HepG2 (cell line): Measurements from ENCODE around the gene CAPN15. TPM values are rescaled to one million over a fixed set of nuclear protein-coding genes. Genes with fewer than 3 reads are reported as not detected.
A peak's percentile ranks its signal among the peaks of the same experiment; 100 is the strongest.

Experiments used
- SSRP1 ChIP-seq: IDR thresholded peaks from 2 replicates; pipeline ENCODE4 v1.6.1; 2016; ENCODE audit warnings: control low read depth
- TCF12 ChIP-seq, 2 experiments: fragments of 450-650 bp in 1 of 2; sonication (generic) in 1 of 2; formaldehyde crosslinking in 1 of 2; IDR thresholded peaks; 2 replicates each; pipeline versions ENCODE4 v1.6.1 to v1.8.0; 2017 to 2022; ENCODE audit warnings: antibody characterized with exemption in 1 of 2, mild to moderate bottlenecking in 1 of 2, missing genetic modification reagents in 1 of 2, moderate library complexity in 1 of 2
- ZFX ChIP-seq: sonication (generic); formaldehyde crosslinking; IDR thresholded peaks from 2 replicates; pipeline ENCODE4 v1.4.0; 2020; ENCODE audit warnings: mild to moderate bottlenecking, low read depth, missing genetic modification reagents, moderate library complexity
- ZNF12 ChIP-seq: sonication (generic); formaldehyde crosslinking; IDR thresholded peaks from 2 replicates; pipeline ENCODE4 v1.5.0; 2020; ENCODE audit warnings: missing genetic modification reagents
- polyA plus RNA-seq, 8 experiments: library from polyadenylated mRNA; depleted of rRNA in 3 of 8; stranded (reverse) in 7 of 8; unstranded in 1 of 8; fragments of >200 nt; fragmentation: Illumina TruSeq in 4 of 8; extraction: Trizol in 4 of 8; gene quantifications; 2 replicates each; pipeline versions ENCODE4 v1.2.1 to v1.2.3, GENCODE V29; 2011 to 2016; ENCODE audit warnings: low read depth in 4 of 8, missing spikeins in 1 of 8, mixed read lengths in 1 of 8; ENCODE audit not compliant: insufficient read depth in 1 of 8
- total RNA-seq, 5 experiments: library from RNA; depleted of rRNA; stranded (reverse); fragments of >200 nt; fragmentation: Illumina TruSeq; extraction: Trizol; gene quantifications; 2 replicates each; pipeline ENCODE4 v1.2.3, GENCODE V29; 2016; ENCODE audit warnings: low read depth in 1 of 5
- TF ChIP-seq, protein P1 (sequence below): sonication (generic); formaldehyde crosslinking; IDR thresholded peaks from 2 replicates; pipeline ENCODE4 v1.4.0; 2020; ENCODE audit warnings: missing genetic modification reagents; ENCODE audit errors: not compliant biosample characterization
- TF ChIP-seq, protein P2 (sequence below): sonication (generic); formaldehyde crosslinking; IDR thresholded peaks from 2 replicates; pipeline ENCODE4 v1.9.0; 2022; ENCODE audit warnings: low read depth, missing genetic modification reagents
- TF ChIP-seq, protein P3 (sequence below): sonication (generic); formaldehyde crosslinking; IDR thresholded peaks from 2 replicates; pipeline ENCODE4 v1.5.1; 2020; ENCODE audit warnings: missing genetic modification reagents, mild to moderate bottlenecking, borderline replicate concordance
- TF ChIP-seq, protein P4 (sequence below): sonication (generic); formaldehyde crosslinking; IDR thresholded peaks from 2 replicates; pipeline ENCODE4 v1.5.0; 2020; ENCODE audit warnings: mild to moderate bottlenecking, missing genetic modification reagents, moderate library complexity
- TF ChIP-seq, protein P5 (sequence below): sonication (generic); formaldehyde crosslinking; IDR thresholded peaks from 2 replicates; pipeline ENCODE4 v1.5.1; 2020; ENCODE audit warnings: mild to moderate bottlenecking, missing genetic modification reagents, borderline replicate concordance

Gene CAPN15
- total and polyA plus RNA-seq, 2 of the 13 experiments (the other 11 are each of a cell fraction or from before 2014, with no cell fraction given), result 14.9 to 24.5 TPM

DNA sequence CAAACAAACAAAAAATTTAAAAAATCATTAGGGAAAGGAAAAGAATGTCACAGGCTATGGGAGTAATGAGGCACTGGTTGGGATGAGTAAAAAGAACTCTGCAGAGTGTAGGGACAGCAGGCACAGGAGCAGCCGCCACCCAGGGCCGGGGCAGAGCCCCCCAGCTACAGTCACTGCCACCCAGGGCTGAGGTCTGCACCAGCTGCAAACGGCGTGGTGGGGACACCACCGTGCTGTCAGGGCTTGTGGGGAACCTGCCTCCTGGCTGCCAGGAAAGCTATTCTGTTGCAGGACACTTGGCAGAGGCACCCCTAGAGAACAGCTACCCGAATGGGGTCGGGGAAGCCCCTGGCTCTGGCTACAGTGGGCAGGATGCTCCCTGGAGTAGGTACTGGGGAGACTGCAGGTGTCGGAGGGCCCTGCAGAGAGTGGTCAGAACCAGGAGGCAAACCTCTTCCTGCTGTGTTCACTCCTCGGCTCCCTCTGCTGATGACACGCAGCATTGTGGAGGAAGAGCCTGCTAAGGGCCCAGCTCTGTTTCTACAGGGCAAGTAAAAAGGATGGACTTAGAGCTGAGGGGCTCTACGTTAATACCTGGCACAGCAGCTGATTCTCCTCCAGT, 32.3 kb upstream of the CAPN15 start (continued):
- TF ChIP-seq, protein P1, sequence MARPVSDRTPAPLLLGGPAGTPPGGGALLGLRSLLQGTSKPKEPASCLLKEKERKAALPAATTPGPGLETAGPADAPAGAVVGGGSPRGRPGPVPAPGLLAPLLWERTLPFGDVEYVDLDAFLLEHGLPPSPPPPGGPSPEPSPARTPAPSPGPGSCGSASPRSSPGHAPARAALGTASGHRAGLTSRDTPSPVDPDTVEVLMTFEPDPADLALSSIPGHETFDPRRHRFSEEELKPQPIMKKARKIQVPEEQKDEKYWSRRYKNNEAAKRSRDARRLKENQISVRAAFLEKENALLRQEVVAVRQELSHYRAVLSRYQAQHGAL (CRISPR knock-in tag), result no peak
- TF ChIP-seq SSRP1 (CRISPR knock-in tag), result no peak
- TF ChIP-seq, protein P2, sequence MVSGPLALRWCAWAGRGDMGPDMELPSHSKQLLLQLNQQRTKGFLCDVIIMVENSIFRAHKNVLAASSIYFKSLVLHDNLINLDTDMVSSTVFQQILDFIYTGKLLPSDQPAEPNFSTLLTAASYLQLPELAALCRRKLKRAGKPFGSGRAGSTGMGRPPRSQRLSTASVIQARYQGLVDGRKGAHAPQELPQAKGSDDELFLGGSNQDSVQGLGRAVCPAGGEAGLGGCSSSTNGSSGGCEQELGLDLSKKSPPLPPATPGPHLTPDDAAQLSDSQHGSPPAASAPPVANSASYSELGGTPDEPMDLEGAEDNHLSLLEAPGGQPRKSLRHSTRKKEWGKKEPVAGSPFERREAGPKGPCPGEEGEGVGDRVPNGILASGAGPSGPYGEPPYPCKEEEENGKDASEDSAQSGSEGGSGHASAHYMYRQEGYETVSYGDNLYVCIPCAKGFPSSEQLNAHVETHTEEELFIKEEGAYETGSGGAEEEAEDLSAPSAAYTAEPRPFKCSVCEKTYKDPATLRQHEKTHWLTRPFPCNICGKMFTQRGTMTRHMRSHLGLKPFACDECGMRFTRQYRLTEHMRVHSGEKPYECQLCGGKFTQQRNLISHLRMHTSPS, result 0 out of 2 replicates have a peak, but pooled peaks have one; percentile 24
- TF ChIP-seq ZFX, result 0 out of 2 replicates have a peak, but pooled peaks have one; percentile 29
- TF ChIP-seq, protein P3, sequence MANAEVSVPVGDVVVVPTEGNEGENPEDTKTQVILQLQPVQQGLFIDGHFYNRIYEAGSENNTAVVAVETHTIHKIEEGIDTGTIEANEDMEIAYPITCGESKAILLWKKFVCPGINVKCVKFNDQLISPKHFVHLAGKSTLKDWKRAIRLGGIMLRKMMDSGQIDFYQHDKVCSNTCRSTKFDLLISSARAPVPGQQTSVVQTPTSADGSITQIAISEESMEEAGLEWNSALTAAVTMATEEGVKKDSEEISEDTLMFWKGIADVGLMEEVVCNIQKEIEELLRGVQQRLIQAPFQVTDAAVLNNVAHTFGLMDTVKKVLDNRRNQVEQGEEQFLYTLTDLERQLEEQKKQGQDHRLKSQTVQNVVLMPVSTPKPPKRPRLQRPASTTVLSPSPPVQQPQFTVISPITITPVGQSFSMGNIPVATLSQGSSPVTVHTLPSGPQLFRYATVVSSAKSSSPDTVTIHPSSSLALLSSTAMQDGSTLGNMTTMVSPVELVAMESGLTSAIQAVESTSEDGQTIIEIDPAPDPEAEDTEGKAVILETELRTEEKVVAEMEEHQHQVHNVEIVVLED (CRISPR knock-in tag), result no peak
- TF ChIP-seq ZNF12 (CRISPR knock-in tag), result no peak
- TF ChIP-seq, protein P4, sequence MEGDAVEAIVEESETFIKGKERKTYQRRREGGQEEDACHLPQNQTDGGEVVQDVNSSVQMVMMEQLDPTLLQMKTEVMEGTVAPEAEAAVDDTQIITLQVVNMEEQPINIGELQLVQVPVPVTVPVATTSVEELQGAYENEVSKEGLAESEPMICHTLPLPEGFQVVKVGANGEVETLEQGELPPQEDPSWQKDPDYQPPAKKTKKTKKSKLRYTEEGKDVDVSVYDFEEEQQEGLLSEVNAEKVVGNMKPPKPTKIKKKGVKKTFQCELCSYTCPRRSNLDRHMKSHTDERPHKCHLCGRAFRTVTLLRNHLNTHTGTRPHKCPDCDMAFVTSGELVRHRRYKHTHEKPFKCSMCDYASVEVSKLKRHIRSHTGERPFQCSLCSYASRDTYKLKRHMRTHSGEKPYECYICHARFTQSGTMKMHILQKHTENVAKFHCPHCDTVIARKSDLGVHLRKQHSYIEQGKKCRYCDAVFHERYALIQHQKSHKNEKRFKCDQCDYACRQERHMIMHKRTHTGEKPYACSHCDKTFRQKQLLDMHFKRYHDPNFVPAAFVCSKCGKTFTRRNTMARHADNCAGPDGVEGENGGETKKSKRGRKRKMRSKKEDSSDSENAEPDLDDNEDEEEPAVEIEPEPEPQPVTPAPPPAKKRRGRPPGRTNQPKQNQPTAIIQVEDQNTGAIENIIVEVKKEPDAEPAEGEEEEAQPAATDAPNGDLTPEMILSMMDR (CRISPR knock-in tag), result peak; percentile 71
- TF ChIP-seq, protein P5, sequence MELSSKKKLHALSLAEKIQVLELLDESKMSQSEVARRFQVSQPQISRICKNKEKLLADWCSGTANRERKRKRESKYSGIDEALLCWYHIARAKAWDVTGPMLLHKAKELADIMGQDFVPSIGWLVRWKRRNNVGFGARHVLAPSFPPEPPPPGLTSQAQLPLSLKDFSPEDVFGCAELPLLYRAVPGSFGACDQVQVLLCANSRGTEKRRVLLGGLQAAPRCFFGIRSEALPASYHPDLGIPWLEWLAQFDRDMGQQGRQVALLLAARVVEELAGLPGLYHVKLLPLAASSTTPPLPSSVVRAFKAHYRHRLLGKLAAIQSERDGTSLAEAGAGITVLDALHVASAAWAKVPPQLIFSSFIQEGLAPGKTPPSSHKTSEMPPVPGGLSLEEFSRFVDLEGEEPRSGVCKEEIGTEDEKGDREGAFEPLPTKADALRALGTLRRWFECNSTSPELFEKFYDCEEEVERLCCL (CRISPR knock-in tag), result no peak
- TF ChIP-seq TCF12 (IDR thresholded peaks at IDR 0.05), result no peak
- TF ChIP-seq TCF12 (CRISPR knock-in tag; IDR thresholded peaks at IDR 0.05), result no peak
